Mesothelial cell of epicardium (in vitro differentiated cells): Measurements from ENCODE around the gene CXADR. TPM values are rescaled to one million over a fixed set of nuclear protein-coding genes. Genes with fewer than 3 reads are reported as not detected.

Experiments used
- DNase-seq, 2 experiments: peaks; one replicate each; pipeline ENCODE4 v3.0.0; 2021; ENCODE audit warnings: low spot score in 2 of 2; ENCODE audit not compliant: unreplicated experiment in 2 of 2
- H3K27ac Mint-ChIP-seq: 2 replicates; pipeline ENCODE4 v1.8.0; 2021; ENCODE audit warnings: mixed read lengths
- H3K27me3 Mint-ChIP-seq: 2 replicates; pipeline ENCODE4 v1.8.0; 2021; ENCODE audit warnings: low read depth, mixed read lengths
- H3K36me3 Mint-ChIP-seq: 2 replicates; pipeline ENCODE4 v1.8.0; 2021; ENCODE audit warnings: mixed read lengths
- H3K4me1 Mint-ChIP-seq: 2 replicates; pipeline ENCODE4 v1.8.0; 2021; ENCODE audit warnings: mixed read lengths
- H3K4me3 Mint-ChIP-seq: 2 replicates; pipeline ENCODE4 v1.8.0; 2021; ENCODE audit warnings: mild to moderate bottlenecking, moderate library complexity, mixed read lengths
- H3K9me3 Mint-ChIP-seq: 2 replicates; pipeline ENCODE4 v1.8.0; 2021; ENCODE audit warnings: mixed read lengths
- total RNA-seq: library from RNA; stranded (reverse); gene quantifications from 3 replicates; pipeline ENCODE4 v1.2.1, GENCODE V29; 2021
- TF ChIP-seq, protein P1 (sequence below): fragments of 200-600 bp; sonication (generic); IDR thresholded peaks from one replicate; pipeline ENCODE4 v1.5.0; 2021; ENCODE audit warnings: antibody characterized with exemption; ENCODE audit not compliant: unreplicated experiment

Gene CXADR
- total RNA-seq, 1 donor from 2014 or later = 37.5 TPM

DNA sequence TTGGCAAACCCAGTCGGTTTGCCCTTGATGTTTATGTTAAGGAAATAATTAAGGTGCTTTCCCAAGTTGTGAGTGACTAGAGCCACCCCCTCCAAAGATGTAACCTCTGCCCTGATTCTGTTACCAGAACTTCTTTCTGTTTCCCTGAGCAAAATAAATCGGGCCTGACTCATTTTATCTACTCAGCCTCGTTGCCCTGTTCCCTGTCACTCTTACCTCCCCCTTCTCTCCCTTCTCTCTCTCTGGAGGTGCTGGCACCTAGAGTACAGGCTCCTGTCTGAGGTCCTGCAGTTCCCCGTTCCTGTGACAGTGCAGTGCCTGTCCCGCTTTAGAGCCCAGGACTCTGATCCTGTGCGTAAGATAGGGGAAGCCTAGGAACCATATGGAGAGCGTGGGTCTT lies 35.4 kb downstream of the CXADR start:
- Mint-ChIP-seq H3K36me3 (peaks cover 24% of the 10 kb centered on the region), H3K9me3 (no peaks in the 10 kb centered on the region), H3K4me3 (no peak overlapping the region), H3K27me3 (no peaks in the 10 kb centered on the region), H3K4me1 (no peaks in the 10 kb centered on the region), H3K27ac (no peak overlapping the region)
- DNase-seq = no peak
- TF ChIP-seq, protein P1, sequence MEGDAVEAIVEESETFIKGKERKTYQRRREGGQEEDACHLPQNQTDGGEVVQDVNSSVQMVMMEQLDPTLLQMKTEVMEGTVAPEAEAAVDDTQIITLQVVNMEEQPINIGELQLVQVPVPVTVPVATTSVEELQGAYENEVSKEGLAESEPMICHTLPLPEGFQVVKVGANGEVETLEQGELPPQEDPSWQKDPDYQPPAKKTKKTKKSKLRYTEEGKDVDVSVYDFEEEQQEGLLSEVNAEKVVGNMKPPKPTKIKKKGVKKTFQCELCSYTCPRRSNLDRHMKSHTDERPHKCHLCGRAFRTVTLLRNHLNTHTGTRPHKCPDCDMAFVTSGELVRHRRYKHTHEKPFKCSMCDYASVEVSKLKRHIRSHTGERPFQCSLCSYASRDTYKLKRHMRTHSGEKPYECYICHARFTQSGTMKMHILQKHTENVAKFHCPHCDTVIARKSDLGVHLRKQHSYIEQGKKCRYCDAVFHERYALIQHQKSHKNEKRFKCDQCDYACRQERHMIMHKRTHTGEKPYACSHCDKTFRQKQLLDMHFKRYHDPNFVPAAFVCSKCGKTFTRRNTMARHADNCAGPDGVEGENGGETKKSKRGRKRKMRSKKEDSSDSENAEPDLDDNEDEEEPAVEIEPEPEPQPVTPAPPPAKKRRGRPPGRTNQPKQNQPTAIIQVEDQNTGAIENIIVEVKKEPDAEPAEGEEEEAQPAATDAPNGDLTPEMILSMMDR = no peak

DNA sequence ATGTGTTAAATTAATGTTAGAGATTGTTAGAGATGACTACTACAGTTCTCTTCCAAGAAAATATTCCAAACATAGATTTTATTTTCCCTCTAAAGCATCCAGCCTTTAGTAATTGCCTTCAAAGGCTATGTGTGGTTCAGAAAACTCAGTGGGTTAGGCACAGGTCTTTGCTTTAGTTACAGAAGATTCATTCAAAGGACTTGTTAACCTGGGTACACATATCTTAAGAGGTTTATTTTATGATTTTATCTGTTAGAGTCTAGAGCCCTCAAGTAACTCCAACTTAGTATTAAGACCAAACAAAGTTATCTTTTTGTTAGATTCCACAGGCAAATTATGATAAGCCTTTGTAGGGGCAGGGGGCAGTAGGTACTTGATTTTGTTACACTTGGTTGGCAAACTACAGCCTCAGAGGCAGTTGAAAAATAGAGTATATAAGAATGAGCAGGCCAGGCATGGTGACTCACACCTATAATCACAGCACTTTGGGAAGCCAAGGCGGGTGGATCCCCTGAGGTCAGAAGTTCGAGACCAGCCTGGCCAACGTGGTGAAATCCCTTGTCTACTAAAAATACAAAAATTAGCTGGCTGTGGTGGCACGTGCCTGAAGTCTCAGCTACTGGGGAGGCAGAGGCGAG lies 37.9 kb downstream of the CXADR start:
- no peaks in the 10 kb centered on the region for H3K9me3 Mint-ChIP-seq
- peaks cover 25% of the 10 kb centered on the region for H3K36me3 Mint-ChIP-seq
- no peaks in the 10 kb centered on the region for H3K4me1 Mint-ChIP-seq
- H3K27ac Mint-ChIP-seq = no peak overlapping the region
- TF ChIP-seq, protein P1 = no peak
- H3K4me3 Mint-ChIP-seq = no peak overlapping the region
- no peaks in the 10 kb centered on the region for H3K27me3 Mint-ChIP-seq
- no peak for DNase-seq

DNA sequence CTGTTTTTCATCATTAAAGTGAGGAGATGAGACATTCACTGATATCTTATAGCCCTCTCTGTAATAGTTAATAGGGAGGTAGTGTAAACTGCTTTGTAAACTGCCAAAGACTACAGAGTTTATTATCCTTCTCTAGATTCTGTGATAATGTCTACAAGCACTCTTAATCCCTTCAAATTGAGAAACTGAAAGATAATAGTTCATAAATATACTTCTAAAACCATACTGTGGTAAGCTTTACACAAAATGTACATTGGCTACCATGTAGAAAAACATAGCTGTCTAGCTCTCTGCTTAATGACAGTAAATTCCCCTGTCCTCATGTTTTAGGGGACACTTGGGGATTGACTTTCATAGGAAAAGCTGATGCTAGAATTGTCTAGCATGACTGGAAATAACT lies 39.6 kb downstream of the CXADR start:
- Mint-ChIP-seq H3K27me3 (no peaks in the 10 kb centered on the region), H3K4me3 (no peak overlapping the region), H3K9me3 (no peaks in the 10 kb centered on the region), H3K4me1 (no peaks in the 10 kb centered on the region), H3K36me3 (peaks cover 16% of the 10 kb centered on the region), H3K27ac (no peak overlapping the region)
- no peak for DNase-seq
- TF ChIP-seq, protein P1 = no peak

DNA sequence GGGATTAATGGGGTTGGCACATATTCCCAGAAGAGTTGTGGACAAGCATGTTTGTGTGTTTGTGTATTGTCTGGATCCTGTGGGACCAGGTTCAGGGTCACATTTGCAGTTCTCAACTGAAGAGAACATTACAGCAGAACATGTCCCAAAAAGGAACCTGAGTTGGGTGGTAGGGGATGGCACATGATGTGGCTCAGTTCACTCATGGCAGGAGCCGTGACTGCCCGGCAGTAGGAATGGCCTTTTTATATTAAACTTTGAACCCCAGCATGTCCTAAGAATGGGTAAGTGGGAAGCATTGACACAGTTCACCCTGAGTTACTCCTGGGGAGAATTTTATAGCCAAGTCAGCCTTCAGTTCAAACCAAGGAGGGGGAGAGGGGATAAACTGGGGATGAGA lies 41.3 kb downstream of the CXADR start:
- H3K9me3 Mint-ChIP-seq = no peaks in the 10 kb centered on the region
- H3K36me3 Mint-ChIP-seq = peaks cover 12% of the 10 kb centered on the region
- TF ChIP-seq, protein P1 = no peak
- H3K27me3 Mint-ChIP-seq = no peaks in the 10 kb centered on the region
- no peak for DNase-seq
- no peaks in the 10 kb centered on the region for H3K4me1 Mint-ChIP-seq
- H3K4me3 Mint-ChIP-seq = no peak overlapping the region
- no peak overlapping the region for H3K27ac Mint-ChIP-seq

DNA sequence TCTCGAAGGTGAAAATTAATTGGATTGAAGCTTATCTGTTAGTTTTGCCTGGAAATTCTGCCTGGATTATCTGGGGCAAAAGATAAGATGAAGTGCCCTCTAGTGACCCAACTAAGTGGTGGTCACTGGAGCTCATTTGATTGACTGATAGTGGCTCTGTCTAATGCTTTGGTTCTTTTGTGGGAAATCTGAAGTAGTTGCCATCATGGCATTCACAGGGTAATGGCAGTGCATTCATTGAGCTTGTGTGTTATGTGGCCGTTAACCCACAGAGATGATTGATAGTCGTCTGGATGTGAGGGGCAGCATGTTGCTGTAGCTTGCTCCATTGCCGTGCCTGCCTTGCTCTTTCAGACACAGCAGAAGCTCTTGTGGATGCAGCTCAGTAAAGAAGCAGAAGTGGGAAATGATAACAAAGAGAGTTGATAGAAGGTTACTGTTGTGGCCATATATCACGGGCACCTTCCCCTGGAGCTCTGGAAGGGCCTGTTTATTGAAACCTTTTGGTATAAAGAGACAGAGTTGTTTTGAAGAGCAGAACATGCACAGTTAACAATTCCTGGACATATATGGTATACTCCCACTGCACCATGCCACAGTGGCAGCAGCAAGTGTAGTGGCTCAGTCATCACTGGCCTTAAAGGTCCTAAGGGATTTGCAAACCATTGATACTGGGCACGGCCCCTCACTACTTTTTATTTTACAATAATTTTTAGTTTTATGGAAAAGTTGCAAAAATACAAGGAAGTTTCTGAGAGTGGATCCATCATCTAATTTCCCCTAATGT lies 42.0 kb downstream of the CXADR start:
- TF ChIP-seq, protein P1 = no peak
- Mint-ChIP-seq H3K4me3 (no peak overlapping the region), H3K9me3 (no peaks in the 10 kb centered on the region), H3K36me3 (peaks cover 12% of the 10 kb centered on the region), H3K27me3 (no peaks in the 10 kb centered on the region), H3K27ac (peak overlapping the region; percentile 63), H3K4me1 (no peaks in the 10 kb centered on the region)
- DNase-seq = no peak
